ENCODE measurements around the gene CACNA2D3. TPM values are rescaled to one million over a fixed set of nuclear protein-coding genes. Genes with fewer than 3 reads are reported as not detected.

The CACNA2D3 gene
- total RNA-seq, 2 donors from 2014 or later, result 1.1 to 5.9 TPM

DNA sequence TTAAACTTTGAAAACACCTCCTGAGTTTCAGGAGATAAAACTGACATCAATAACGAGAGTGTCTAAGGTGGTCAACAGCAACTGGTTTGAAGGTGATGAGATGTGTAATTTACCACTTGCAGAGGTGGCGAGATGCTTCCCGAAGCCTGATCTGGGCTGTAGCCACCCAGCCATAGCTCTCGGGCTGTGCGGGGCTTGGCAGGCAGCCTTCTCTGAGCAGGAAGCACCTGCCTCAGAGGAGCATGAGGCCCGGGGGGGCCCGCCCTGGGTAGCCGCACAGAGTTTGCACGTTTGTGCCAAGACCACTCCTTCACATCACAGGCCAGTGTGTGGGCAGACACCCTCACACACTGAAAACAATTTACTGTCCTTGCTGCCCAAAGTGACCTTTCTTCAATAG lies 220.3 kb downstream of the CACNA2D3 start:
- H3K27me3 ChIP-seq (replicated peaks; ENCODE audit: insufficient read depth), result peaks cover 7% of the 10 kb centered on the region
- DNase-seq (ENCODE audit: low spot score), result no peak
- no peaks in the 10 kb centered on the region for H3K36me3 ChIP-seq
- no peak for TF ChIP-seq CTCF (IDR thresholded peaks at IDR 0.05)
- TF ChIP-seq POLR2AphosphoS5 (IDR thresholded peaks at IDR 0.05), result no peak
- TF ChIP-seq POLR2A (IDR thresholded peaks at IDR 0.05), result no peak
- H3K9me3 ChIP-seq, result no peaks in the 10 kb centered on the region
- intact Hi-C loops (cut with DNase I), result no loop called here
- 49% methylated on average over 7 of the region's 9 CpGs for WGBS
- H3K4me1 ChIP-seq (replicated peaks), result no peaks in the 10 kb centered on the region
- no peak overlapping the region for H3K4me3 ChIP-seq
- H3K27ac ChIP-seq, result no peak overlapping the region

DNA sequence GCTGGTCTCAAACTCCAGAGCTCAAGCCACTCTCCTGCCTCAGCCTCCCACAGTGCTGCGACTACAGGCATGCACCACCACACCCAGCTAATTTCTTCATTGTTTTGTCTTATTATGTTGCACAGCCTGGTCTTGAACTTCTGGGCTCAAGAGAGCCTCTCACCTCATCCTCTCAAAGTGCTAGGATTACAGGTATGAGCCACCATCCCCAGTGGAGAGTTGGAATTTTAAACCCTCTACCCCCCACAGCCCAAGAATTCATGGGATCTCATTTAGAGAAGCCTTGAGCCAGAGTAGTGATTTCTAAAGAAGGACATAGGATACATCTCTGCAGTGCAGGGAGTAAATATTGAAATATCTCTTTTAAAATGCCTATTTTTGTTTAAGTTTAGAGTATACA lies 221.1 kb downstream of the CACNA2D3 start:
- intact Hi-C loops (cut with DNase I), result no loop called here
- Histone ChIP-seq H3K27ac (no peak overlapping the region), H3K9me3 (no peaks in the 10 kb centered on the region), H3K4me3 (no peak overlapping the region), H3K4me1 (replicated peaks) (no peaks in the 10 kb centered on the region), H3K36me3 (no peaks in the 10 kb centered on the region), H3K27me3 (replicated peaks; ENCODE audit: insufficient read depth) (peaks cover 7% of the 10 kb centered on the region)
- no peak for DNase-seq (ENCODE audit: low spot score)
- 94% methylated on average over 1 of the region's 1 CpG for WGBS
- TF ChIP-seq POLR2A (IDR thresholded peaks at IDR 0.05), result no peak
- no peak for TF ChIP-seq POLR2AphosphoS5 (IDR thresholded peaks at IDR 0.05)
- TF ChIP-seq CTCF (IDR thresholded peaks at IDR 0.05), result no peak

DNA sequence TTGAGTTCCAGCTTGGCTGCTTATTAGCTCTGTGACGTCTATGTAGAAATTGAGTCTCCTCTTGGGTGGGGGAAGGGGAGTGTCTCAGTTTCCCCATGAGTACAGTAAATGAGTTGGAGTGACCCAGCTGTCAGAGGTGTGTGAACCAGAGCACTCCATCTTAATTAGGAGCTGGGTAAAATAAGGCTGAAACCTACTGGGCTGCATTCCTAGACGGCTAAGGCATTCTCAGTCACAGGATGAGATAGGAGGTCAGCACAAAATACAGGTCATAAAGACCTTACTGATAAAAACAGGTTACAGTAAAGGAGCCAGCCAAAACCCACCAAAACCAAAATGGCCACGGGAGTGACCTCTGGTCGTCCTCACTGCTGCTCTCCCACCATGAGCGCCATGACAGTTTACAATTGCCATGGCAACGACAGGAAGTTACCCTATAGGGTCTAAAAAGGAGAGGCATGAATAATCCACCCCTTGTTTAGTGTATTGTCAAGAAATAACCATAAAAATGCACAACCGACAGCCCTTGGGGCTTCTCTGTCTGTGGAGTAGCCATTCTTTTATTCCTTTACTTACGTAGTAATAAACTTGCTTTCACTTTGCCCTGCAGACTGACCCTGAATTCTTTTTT lies 222.4 kb downstream of the CACNA2D3 start:
- Histone ChIP-seq H3K4me3 (no peak overlapping the region), H3K9me3 (no peaks in the 10 kb centered on the region), H3K27ac (no peak overlapping the region), H3K27me3 (replicated peaks; ENCODE audit: insufficient read depth) (peaks cover 7% of the 10 kb centered on the region), H3K4me1 (replicated peaks) (no peaks in the 10 kb centered on the region), H3K36me3 (no peaks in the 10 kb centered on the region)
- DNase-seq (ENCODE audit: low spot score), result no peak
- intact Hi-C loops (cut with DNase I), result no loop called here
- WGBS, result 72% methylated on average over 8 of the region's 8 CpGs
- TF ChIP-seq POLR2A (IDR thresholded peaks at IDR 0.05), result no peak
- TF ChIP-seq CTCF (IDR thresholded peaks at IDR 0.05), result no peak
- TF ChIP-seq POLR2AphosphoS5 (IDR thresholded peaks at IDR 0.05), result no peak

- Histone ChIP-seq H3K36me3 (no peaks in the 10 kb centered on the region), H3K9me3 (no peaks in the 10 kb centered on the region), H3K4me1 (replicated peaks) (no peaks in the 10 kb centered on the region), H3K4me3 (no peak overlapping the region), H3K27me3 (replicated peaks; ENCODE audit: insufficient read depth) (peaks cover 7% of the 10 kb centered on the region), H3K27ac (no peak overlapping the region)
- intact Hi-C loops (cut with DNase I), result no loop called here
- no peak for TF ChIP-seq POLR2AphosphoS5 (IDR thresholded peaks at IDR 0.05)
- no peak for TF ChIP-seq CTCF (IDR thresholded peaks at IDR 0.05)
- TF ChIP-seq POLR2A (IDR thresholded peaks at IDR 0.05), result no peak
- 87% methylated on average over 5 of the region's 5 CpGs for WGBS
- no peak for DNase-seq (ENCODE audit: low spot score)
Measured at GRCh38 chr3:54345847-54346375, 223.6 kb downstream of the CACNA2D3 start.

- Histone ChIP-seq H3K27me3 (replicated peaks; ENCODE audit: insufficient read depth) (peaks cover 7% of the 10 kb centered on the region), H3K27ac (no peak overlapping the region), H3K4me3 (no peak overlapping the region), H3K4me1 (replicated peaks) (no peaks in the 10 kb centered on the region), H3K9me3 (no peaks in the 10 kb centered on the region), H3K36me3 (no peaks in the 10 kb centered on the region)
- 98% methylated on average over 3 of the region's 3 CpGs for WGBS
- intact Hi-C loops (cut with DNase I), result no loop called here
- DNase-seq (ENCODE audit: low spot score), result no peak
- TF ChIP-seq POLR2AphosphoS5 (IDR thresholded peaks at IDR 0.05) (no peak), POLR2A (IDR thresholded peaks at IDR 0.05) (no peak), CTCF (IDR thresholded peaks at IDR 0.05) (no peak)
Measured at GRCh38 chr3:54347060-54347459, 224.7 kb downstream of the CACNA2D3 start.
